NB4 (cell line): ENCODE results near the gene NEK7.

Experiments used
- CTCF ChIP-seq: IDR thresholded peaks from one replicate; pipeline ENCODE4 v1.5.1; 2012; ENCODE audit warnings: low read depth, low read length
- MYC ChIP-seq: IDR thresholded peaks from 2 replicates; pipeline ENCODE4 v1.6.1; 2011; ENCODE audit warnings: low read depth, low read length
- POLR2A ChIP-seq: IDR thresholded peaks from 2 replicates; pipeline ENCODE4 v1.6.1; 2011; ENCODE audit warnings: mild to moderate bottlenecking; ENCODE audit not compliant: insufficient read length; ENCODE audit errors: extremely low read depth

DNA sequence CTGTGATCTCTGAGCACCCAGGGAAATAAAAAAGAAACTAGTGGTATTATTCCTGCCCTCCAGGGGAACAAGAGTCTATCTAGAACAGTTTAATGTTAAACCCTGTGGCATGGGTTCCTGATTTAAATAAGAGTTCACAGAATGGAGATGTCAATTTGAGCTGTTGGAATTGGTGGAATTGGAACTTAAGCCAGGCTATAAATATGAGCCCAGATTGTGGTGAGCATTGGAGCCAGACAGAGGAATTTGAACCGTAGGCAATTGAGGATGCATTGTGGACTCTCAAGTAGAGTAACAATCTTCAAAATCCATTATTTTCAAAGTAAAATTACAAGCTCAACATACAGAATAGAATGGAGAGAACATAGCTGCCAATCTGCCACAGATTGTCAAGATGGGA lies 98.2 kb downstream of the NEK7 start:
- TF ChIP-seq CTCF, result no peak
- no peak for TF ChIP-seq POLR2A
- no peak for TF ChIP-seq MYC
